Skeletal muscle tissue (tissue), 4 donors: ENCODE measurements around the gene COL4A1. TPM values are rescaled to one million over a fixed set of nuclear protein-coding genes. Genes with fewer than 3 reads are reported as not detected.

Experiments
- H3K27ac ChIP-seq: one replicate; pipeline ENCODE4 v1.7.0; 2013; ENCODE audit warnings: mild to moderate bottlenecking, low read depth, low read length, inconsistent platforms
- H3K27me3 ChIP-seq, 3 donors: one replicate each; pipeline ENCODE4 v1.7.0; 2013; ENCODE audit warnings: low read length in 3 of 3; ENCODE audit not compliant: control insufficient read depth in 3 of 3, insufficient read depth in 3 of 3
- H3K36me3 ChIP-seq, 3 donors: one replicate each; pipeline ENCODE4 v1.7.0; 2013; ENCODE audit warnings: low read length in 3 of 3; ENCODE audit not compliant: control insufficient read depth in 3 of 3, insufficient read depth in 3 of 3
- H3K4me1 ChIP-seq, 3 donors: one replicate each; pipeline ENCODE4 v1.7.0; 2013; ENCODE audit warnings: low read length in 3 of 3, mild to moderate bottlenecking in 3 of 3; ENCODE audit not compliant: control insufficient read depth in 3 of 3, insufficient read depth in 3 of 3
- H3K4me3 ChIP-seq, 3 donors: one replicate each; pipeline ENCODE4 v1.7.0; 2013; ENCODE audit warnings: low read length in 3 of 3
- H3K9ac ChIP-seq, 3 donors: one replicate each; pipeline ENCODE4 v1.7.0; 2013; ENCODE audit warnings: low read length in 3 of 3, mild to moderate bottlenecking in 3 of 3, moderate library complexity in 2 of 3, low read depth in 1 of 3
- H3K9me3 ChIP-seq, 3 donors: one replicate each; pipeline ENCODE4 v1.7.0; 2013; ENCODE audit warnings: low read length in 3 of 3; ENCODE audit not compliant: control insufficient read depth in 3 of 3
- total RNA-seq: library from RNA; depleted of rRNA; stranded (reverse); fragments of >200 nt; gene quantifications from one replicate; pipeline ENCODE4 v1.2.3, GENCODE V29; 2014
- donor health status: Osteomylitis.

COL4A1 gene
- total RNA-seq, 1 donor from 2014 or later: 774 TPM

GRCh38 chr13:110158226-110158625, 148.7 kb downstream of the COL4A1 start:
- H3K27me3 ChIP-seq: no peaks in the 10 kb centered on the region
- H3K36me3 ChIP-seq: peaks cover 0 to 20% (median 18%) of the 10 kb centered on the region in 3 donors
- no peak overlapping the region for H3K4me3 ChIP-seq
- no peaks in the 10 kb centered on the region for H3K9me3 ChIP-seq
- H3K4me1 ChIP-seq: peaks cover 0 to 2% (median 0%) of the 10 kb centered on the region in 3 donors
- H3K9ac ChIP-seq: no peak overlapping the region
- H3K27ac ChIP-seq: no peak overlapping the region

- no peak overlapping the region for H3K4me3 ChIP-seq
- peaks cover 0 to 2% (median 0%) of the 10 kb centered on the region in 3 donors for H3K4me1 ChIP-seq
- no peaks in the 10 kb centered on the region for H3K27me3 ChIP-seq
- H3K9me3 ChIP-seq: no peaks in the 10 kb centered on the region
- no peak overlapping the region for H3K9ac ChIP-seq
- H3K36me3 ChIP-seq: peaks cover 0 to 20% (median 18%) of the 10 kb centered on the region in 3 donors
- no peak overlapping the region for H3K27ac ChIP-seq
Observed at GRCh38 chr13:110157718-110158117, 149.2 kb downstream of the COL4A1 start.

GRCh38 chr13:110156301-110157049, 150.5 kb downstream of the COL4A1 start:
- H3K27ac ChIP-seq: no peak overlapping the region
- H3K9ac ChIP-seq: no peak overlapping the region
- H3K4me3 ChIP-seq: no peak overlapping the region
- peaks cover 0 to 2% (median 0%) of the 10 kb centered on the region in 3 donors for H3K4me1 ChIP-seq
- H3K27me3 ChIP-seq: no peaks in the 10 kb centered on the region
- H3K36me3 ChIP-seq: peaks cover 0 to 21% (median 14%) of the 10 kb centered on the region in 3 donors
- H3K9me3 ChIP-seq: no peaks in the 10 kb centered on the region

GRCh38 chr13:110155072-110155471, 151.9 kb downstream of the COL4A1 start:
- peaks cover 6 to 22% (median 20%) of the 10 kb centered on the region in 3 donors for H3K36me3 ChIP-seq
- H3K4me1 ChIP-seq: peaks cover 0 to 2% (median 0%) of the 10 kb centered on the region in 3 donors
- no peaks in the 10 kb centered on the region for H3K27me3 ChIP-seq
- H3K27ac ChIP-seq: no peak overlapping the region
- no peak overlapping the region for H3K4me3 ChIP-seq
- H3K9ac ChIP-seq: no peak overlapping the region
- H3K9me3 ChIP-seq: no peaks in the 10 kb centered on the region

- no peaks in the 10 kb centered on the region for H3K27me3 ChIP-seq
- H3K9ac ChIP-seq: no peak overlapping the region
- no peak overlapping the region for H3K27ac ChIP-seq
- no peak overlapping the region for H3K4me3 ChIP-seq
- peaks cover 6 to 22% (median 20%) of the 10 kb centered on the region in 3 donors for H3K36me3 ChIP-seq
- no peaks in the 10 kb centered on the region for H3K9me3 ChIP-seq
- H3K4me1 ChIP-seq: peaks cover 0 to 2% (median 0%) of the 10 kb centered on the region in 3 donors
Observed at GRCh38 chr13:110154410-110154933, 152.5 kb downstream of the COL4A1 start.

- Histone ChIP-seq H3K4me3 (no peak overlapping the region), H3K27ac (no peak overlapping the region), H3K36me3 (peaks cover 6 to 22% (median 17%) of the 10 kb centered on the region in 3 donors), H3K4me1 (no peaks in the 10 kb centered on the region), H3K27me3 (no peaks in the 10 kb centered on the region), H3K9ac (no peak overlapping the region), H3K9me3 (no peaks in the 10 kb centered on the region)
Observed at GRCh38 chr13:110152351-110152750, 154.6 kb downstream of the COL4A1 start.

GRCh38 chr13:110151462-110151861, 155.5 kb downstream of the COL4A1 start:
- no peak overlapping the region for H3K4me3 ChIP-seq
- H3K27ac ChIP-seq: no peak overlapping the region
- no peaks in the 10 kb centered on the region for H3K27me3 ChIP-seq
- H3K9me3 ChIP-seq: no peaks in the 10 kb centered on the region
- H3K36me3 ChIP-seq: peaks cover 6 to 22% (median 17%) of the 10 kb centered on the region in 3 donors
- no peak overlapping the region for H3K9ac ChIP-seq
- no peaks in the 10 kb centered on the region for H3K4me1 ChIP-seq

GRCh38 chr13:110150384-110151101, 156.4 kb downstream of the COL4A1 start:
- no peaks in the 10 kb centered on the region for H3K27me3 ChIP-seq
- H3K36me3 ChIP-seq: peaks cover 6 to 20% (median 15%) of the 10 kb centered on the region in 3 donors
- no peak overlapping the region for H3K27ac ChIP-seq
- no peak overlapping the region for H3K9ac ChIP-seq
- H3K4me3 ChIP-seq: no peak overlapping the region
- H3K4me1 ChIP-seq: no peaks in the 10 kb centered on the region
- no peaks in the 10 kb centered on the region for H3K9me3 ChIP-seq

- Histone ChIP-seq H3K4me1 (no peaks in the 10 kb centered on the region), H3K27ac (no peak overlapping the region), H3K36me3 (peaks cover 6 to 13% (median 9%) of the 10 kb centered on the region in 3 donors), H3K27me3 (no peaks in the 10 kb centered on the region), H3K9me3 (no peaks in the 10 kb centered on the region), H3K9ac (no peak overlapping the region), H3K4me3 (no peak overlapping the region)
Observed at GRCh38 chr13:110149036-110149435, 157.9 kb downstream of the COL4A1 start.

GRCh38 chr13:110140099-110140498, 166.9 kb downstream of the COL4A1 start:
- no peaks in the 10 kb centered on the region for H3K27me3 ChIP-seq
- H3K27ac ChIP-seq: no peak overlapping the region
- no peaks in the 10 kb centered on the region for H3K36me3 ChIP-seq
- no peak overlapping the region for H3K9ac ChIP-seq
- no peak overlapping the region for H3K4me3 ChIP-seq
- no peaks in the 10 kb centered on the region for H3K9me3 ChIP-seq
- peaks cover 24 to 33% (median 30%) of the 10 kb centered on the region in 3 donors for H3K4me1 ChIP-seq
